ENCODE measurements around the gene ASB18. TPM values are rescaled to one million over a fixed set of nuclear protein-coding genes. Genes with fewer than 3 reads are reported as not detected.

ASB18 gene
- total and polyA plus RNA-seq, 9 donors: not detected

DNA sequence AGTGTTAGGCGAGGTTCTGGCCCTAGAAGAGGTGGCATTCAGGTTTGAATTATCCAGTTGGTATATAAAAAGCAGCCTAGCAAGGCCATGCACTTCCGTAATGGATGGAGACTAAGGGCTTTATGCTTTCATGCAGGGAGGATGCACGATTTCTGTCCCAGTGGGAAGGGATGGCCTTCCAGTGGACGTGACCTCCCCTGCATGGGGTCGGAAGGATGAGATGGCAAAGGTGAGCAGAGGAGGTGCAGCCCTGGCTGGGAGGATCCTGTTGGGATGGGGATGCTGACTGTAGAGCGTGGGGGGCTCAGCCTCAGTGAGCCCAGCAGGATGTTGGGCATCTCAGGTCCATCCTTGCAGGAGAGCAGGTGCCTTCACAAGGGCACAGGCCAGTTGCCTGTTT lies 4.8 kb downstream of the ASB18 start:
- 78 to 89% (median 82%) methylated on average over 6 of the region's 6 CpGs for WGBS, 3 donors
- DNase-seq: no peak
- Histone ChIP-seq H3K36me3 (no peaks in the 10 kb centered on the region), H3K27me3 (no peaks in the 10 kb centered on the region), H3K27ac (no peak overlapping the region), H3K9me3 (no peaks in the 10 kb centered on the region), H3K4me3 (no peak overlapping the region), H3K4me1 (ENCODE audit: insufficient read depth) (no peaks in the 10 kb centered on the region)
- intact Hi-C loops (cut with DNase I): no loop called here
- no peak for TF ChIP-seq EP300 (IDR thresholded peaks at IDR 0.05)
- TF ChIP-seq, protein P1, sequence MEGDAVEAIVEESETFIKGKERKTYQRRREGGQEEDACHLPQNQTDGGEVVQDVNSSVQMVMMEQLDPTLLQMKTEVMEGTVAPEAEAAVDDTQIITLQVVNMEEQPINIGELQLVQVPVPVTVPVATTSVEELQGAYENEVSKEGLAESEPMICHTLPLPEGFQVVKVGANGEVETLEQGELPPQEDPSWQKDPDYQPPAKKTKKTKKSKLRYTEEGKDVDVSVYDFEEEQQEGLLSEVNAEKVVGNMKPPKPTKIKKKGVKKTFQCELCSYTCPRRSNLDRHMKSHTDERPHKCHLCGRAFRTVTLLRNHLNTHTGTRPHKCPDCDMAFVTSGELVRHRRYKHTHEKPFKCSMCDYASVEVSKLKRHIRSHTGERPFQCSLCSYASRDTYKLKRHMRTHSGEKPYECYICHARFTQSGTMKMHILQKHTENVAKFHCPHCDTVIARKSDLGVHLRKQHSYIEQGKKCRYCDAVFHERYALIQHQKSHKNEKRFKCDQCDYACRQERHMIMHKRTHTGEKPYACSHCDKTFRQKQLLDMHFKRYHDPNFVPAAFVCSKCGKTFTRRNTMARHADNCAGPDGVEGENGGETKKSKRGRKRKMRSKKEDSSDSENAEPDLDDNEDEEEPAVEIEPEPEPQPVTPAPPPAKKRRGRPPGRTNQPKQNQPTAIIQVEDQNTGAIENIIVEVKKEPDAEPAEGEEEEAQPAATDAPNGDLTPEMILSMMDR (IDR thresholded peaks at IDR 0.05): no peak
- TF ChIP-seq POLR2A (IDR thresholded peaks at IDR 0.05): no peak

DNA sequence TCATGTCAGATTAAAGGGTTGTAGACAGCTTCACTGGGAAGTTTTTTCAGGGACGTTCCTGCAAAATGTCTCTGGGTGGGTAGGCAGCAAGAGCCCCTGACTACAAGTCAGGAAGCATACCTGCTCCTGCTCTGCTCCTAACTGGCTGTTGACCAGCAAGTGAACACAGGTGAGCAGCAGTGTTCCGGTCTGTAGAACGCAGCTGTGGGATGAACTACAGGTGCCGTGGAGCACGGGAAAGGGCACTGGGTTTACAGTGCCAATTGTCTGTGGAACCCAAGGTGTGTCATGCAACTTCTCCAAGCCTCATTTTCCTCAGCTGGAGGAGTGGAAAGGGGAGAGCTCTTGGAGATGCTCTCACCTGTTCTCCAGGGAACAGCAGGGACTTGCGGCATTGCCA lies 6.6 kb downstream of the ASB18 start:
- no peaks in the 10 kb centered on the region for H3K36me3 ChIP-seq
- H3K27ac ChIP-seq: no peak overlapping the region
- no peak overlapping the region for H3K4me3 ChIP-seq
- WGBS, 3 donors: 77 to 81% (median 78%) methylated on average over 6 of the region's 6 CpGs
- no peaks in the 10 kb centered on the region for H3K27me3 ChIP-seq
- TF ChIP-seq POLR2A (IDR thresholded peaks at IDR 0.05) (no peak), EP300 (IDR thresholded peaks at IDR 0.05) (no peak)
- TF ChIP-seq, protein P1 (IDR thresholded peaks at IDR 0.05): no peak
- H3K4me1 ChIP-seq (ENCODE audit: insufficient read depth): no peaks in the 10 kb centered on the region
- DNase-seq: no peak
- intact Hi-C loops (cut with DNase I): no loop called here
- H3K9me3 ChIP-seq: no peaks in the 10 kb centered on the region

DNA sequence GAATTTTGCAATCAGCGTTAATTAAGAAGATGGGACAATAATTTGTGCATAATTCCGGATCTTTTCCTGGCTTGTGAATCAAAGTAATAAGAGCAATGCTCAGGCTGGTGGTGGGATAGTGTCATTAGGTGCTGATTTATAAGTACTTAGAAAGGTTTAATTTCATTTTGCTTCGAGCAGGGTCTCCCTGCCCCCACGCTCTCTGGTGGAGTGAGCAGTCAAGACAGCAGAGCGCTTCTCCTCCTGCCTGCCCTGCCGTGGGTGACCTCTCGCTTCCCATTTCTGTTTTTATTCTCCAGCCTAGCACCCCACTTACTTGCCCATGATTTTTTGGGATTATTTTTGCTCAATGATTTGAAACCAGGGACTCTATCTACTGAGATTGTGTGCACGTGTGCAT lies 7.1 kb downstream of the ASB18 start:
- no peak overlapping the region for H3K27ac ChIP-seq
- H3K4me3 ChIP-seq: no peak overlapping the region
- no peaks in the 10 kb centered on the region for H3K9me3 ChIP-seq
- WGBS, 3 donors: 40 to 50% (median 44%) methylated on average over 8 of the region's 8 CpGs
- no peaks in the 10 kb centered on the region for H3K36me3 ChIP-seq
- no peak for DNase-seq
- H3K27me3 ChIP-seq: no peaks in the 10 kb centered on the region
- TF ChIP-seq, protein P1 (IDR thresholded peaks at IDR 0.05): no peak
- TF ChIP-seq EP300 (IDR thresholded peaks at IDR 0.05): no peak
- intact Hi-C loops (cut with DNase I): no loop called here
- no peaks in the 10 kb centered on the region for H3K4me1 ChIP-seq (ENCODE audit: insufficient read depth)

DNA sequence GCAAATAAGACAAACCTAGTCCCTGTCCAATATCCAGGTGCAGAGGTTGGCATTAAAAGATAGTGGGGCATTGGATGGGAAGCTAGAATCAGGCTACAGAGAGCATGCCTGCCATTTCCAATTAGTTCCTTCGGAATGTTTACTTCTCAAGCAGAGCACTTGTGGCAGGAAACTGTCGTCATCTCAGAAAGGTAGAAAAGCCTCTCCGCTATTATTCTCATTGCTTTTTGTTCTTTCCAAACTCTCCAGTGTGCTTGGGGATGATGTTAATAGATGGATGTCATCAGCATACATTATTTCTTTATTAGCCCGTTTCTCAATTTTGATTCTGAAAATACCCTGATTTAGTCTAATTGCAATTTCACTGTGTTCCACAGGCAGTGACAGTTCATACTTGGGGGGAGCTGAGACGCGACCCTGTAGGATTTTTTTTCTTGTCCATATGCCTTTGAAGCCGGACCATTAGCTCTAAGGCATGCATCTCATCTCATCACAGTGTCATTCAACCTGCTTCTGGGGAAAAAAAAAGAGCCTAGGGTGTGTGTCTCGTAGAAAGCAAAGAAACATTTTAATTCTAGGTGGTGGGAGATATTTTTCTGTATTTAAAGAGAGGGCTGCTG lies 7.7 kb downstream of the ASB18 start:
- no peak overlapping the region for H3K4me3 ChIP-seq

More for the DNA sequence above, 7.7 kb downstream of the ASB18 start:
- H3K9me3 ChIP-seq: no peaks in the 10 kb centered on the region
- no peaks in the 10 kb centered on the region for H3K36me3 ChIP-seq
- 59 to 64% (median 59%) methylated on average over 8 of the region's 8 CpGs for WGBS, 3 donors
- no peaks in the 10 kb centered on the region for H3K27me3 ChIP-seq
- no peaks in the 10 kb centered on the region for H3K4me1 ChIP-seq (ENCODE audit: insufficient read depth)
- DNase-seq: no peak
- no peak overlapping the region for H3K27ac ChIP-seq
- TF ChIP-seq EP300 (IDR thresholded peaks at IDR 0.05): no peak
- no peak for TF ChIP-seq POLR2A (IDR thresholded peaks at IDR 0.05)
- TF ChIP-seq, protein P1 (IDR thresholded peaks at IDR 0.05): no peak
- intact Hi-C loops (cut with DNase I): no loop called here
